ENCODE measurements around the gene NPHP4. TPM values are rescaled to one million over a fixed set of nuclear protein-coding genes. Genes with fewer than 3 reads are reported as not detected.

Gene NPHP4
- total RNA-seq, 1 experiment from 2014 or later, result 20.0 TPM

DNA sequence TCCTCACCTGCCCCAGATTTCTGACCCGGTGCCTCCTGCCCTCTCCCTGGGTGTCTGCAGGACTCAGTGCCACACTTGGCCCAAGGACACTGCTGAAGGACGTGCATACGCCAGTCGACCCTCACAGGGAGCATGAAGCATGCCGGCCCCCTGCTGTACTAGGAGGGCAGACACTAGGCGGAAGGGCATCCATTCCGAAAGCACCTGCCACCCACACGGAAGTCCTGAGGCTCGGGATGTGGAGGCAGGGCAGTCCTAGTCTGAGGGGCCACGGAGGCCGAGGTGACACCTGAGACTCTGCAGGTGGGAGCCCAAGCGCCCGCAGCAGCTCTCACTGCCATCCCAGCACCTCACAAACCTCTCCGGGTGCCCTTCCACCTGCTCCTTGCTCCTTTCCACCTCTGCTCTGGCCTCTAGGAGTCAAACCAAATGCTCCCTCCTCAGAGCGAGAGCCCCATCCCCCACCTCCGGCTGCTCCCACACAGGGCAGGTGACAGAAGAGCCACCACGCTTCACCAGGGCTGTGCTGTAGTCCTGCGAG is 2.4 kb downstream of the NPHP4 start:
- BruUV-seq (replicated peaks), result no TSS peak
- DNase-seq (ENCODE audit: low read depth, low spot score), result no peak
- intact Hi-C loops (cut with micrococcal nuclease), result no loop called here
- no peak overlapping the region for H3K27ac ChIP-seq (ENCODE audit: low read depth, low read length)
- no peaks in the 10 kb centered on the region for H3K27me3 ChIP-seq (ENCODE audit: insufficient read depth, low read length)
- no peak overlapping the region for H2AFZ ChIP-seq (ENCODE audit: low read depth, low read length, poor library complexity, severe bottlenecking)
- POLR2A ChIA-PET, result no interaction called here
- H3K4me2 ChIP-seq (ENCODE audit: low read length), result no peak overlapping the region
- TF ChIP-seq EGR1 (IDR thresholded peaks at IDR 0.05; ENCODE audit: low read depth) (no peak), EZH2phosphoT487 (IDR thresholded peaks at IDR 0.05; ENCODE audit: borderline replicate concordance) (no peak), YY1 (IDR thresholded peaks at IDR 0.05; ENCODE audit: extremely low read depth, insufficient replicate concordance, low read depth, low read length) (no peak), FOSL1 (IDR thresholded peaks at IDR 0.05; ENCODE audit: low read depth) (no peak), SRF (IDR thresholded peaks at IDR 0.05; ENCODE audit: low read depth) (no peak), ZFX (IDR thresholded peaks at IDR 0.05) (no peak), ZBTB33 (IDR thresholded peaks at IDR 0.05; ENCODE audit: extremely low read depth, insufficient replicate concordance, low read length) (no peak), EZH2 (IDR thresholded peaks at IDR 0.05) (no peak), SIN3A (IDR thresholded peaks at IDR 0.05; ENCODE audit: low read depth) (no peak), POLR2A (IDR thresholded peaks at IDR 0.05; ENCODE audit: borderline replicate concordance, extremely low read depth, insufficient read depth, insufficient read length) (no peak), TCF7L2 (IDR thresholded peaks at IDR 0.05; ENCODE audit: borderline replicate concordance, extremely low read depth, insufficient read depth, insufficient read length) (no peak), ELF1 (IDR thresholded peaks at IDR 0.05; ENCODE audit: borderline replicate concordance, low read depth) (no peak), CEBPB (IDR thresholded peaks at IDR 0.05; ENCODE audit: low read depth) (no peak), ZNF274 (IDR thresholded peaks at IDR 0.05; ENCODE audit: low read depth, low read length) (no peak)
- TF ChIP-seq, protein P1, sequence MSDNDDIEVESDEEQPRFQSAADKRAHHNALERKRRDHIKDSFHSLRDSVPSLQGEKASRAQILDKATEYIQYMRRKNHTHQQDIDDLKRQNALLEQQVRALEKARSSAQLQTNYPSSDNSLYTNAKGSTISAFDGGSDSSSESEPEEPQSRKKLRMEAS (IDR thresholded peaks at IDR 0.05), result no peak
- TF ChIP-seq, protein P2, sequence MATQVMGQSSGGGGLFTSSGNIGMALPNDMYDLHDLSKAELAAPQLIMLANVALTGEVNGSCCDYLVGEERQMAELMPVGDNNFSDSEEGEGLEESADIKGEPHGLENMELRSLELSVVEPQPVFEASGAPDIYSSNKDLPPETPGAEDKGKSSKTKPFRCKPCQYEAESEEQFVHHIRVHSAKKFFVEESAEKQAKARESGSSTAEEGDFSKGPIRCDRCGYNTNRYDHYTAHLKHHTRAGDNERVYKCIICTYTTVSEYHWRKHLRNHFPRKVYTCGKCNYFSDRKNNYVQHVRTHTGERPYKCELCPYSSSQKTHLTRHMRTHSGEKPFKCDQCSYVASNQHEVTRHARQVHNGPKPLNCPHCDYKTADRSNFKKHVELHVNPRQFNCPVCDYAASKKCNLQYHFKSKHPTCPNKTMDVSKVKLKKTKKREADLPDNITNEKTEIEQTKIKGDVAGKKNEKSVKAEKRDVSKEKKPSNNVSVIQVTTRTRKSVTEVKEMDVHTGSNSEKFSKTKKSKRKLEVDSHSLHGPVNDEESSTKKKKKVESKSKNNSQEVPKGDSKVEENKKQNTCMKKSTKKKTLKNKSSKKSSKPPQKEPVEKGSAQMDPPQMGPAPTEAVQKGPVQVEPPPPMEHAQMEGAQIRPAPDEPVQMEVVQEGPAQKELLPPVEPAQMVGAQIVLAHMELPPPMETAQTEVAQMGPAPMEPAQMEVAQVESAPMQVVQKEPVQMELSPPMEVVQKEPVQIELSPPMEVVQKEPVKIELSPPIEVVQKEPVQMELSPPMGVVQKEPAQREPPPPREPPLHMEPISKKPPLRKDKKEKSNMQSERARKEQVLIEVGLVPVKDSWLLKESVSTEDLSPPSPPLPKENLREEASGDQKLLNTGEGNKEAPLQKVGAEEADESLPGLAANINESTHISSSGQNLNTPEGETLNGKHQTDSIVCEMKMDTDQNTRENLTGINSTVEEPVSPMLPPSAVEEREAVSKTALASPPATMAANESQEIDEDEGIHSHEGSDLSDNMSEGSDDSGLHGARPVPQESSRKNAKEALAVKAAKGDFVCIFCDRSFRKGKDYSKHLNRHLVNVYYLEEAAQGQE (IDR thresholded peaks at IDR 0.05; ENCODE audit: low read depth), result no peak
- no peaks in the 10 kb centered on the region for H3K36me3 ChIP-seq (ENCODE audit: control insufficient read depth in 1 of 2, insufficient read depth in 2 of 2, low read length in 2 of 2)
- no peak for ATAC-seq
- RAD21 ChIA-PET (ENCODE audit: low non-redundant PET in 1 of 2, low total read pairs in 2 of 2, uncharacterized antibody in 2 of 2, unreplicated experiment in 2 of 2), result no interaction called here
- H4K20me1 ChIP-seq (ENCODE audit: insufficient read depth), result no peaks in the 10 kb centered on the region
- CTCF ChIA-PET, result no interaction called here
- H3K9me3 ChIP-seq (ENCODE audit: control insufficient read depth in 1 of 2, insufficient read depth in 1 of 2, low read depth in 1 of 2, low read length in 2 of 2), result no peaks in the 10 kb centered on the region
- H3K4me1 ChIP-seq (ENCODE audit: control insufficient read depth in 1 of 2, insufficient read depth in 2 of 2, low read length in 2 of 2), result peaks cover 17 to 21% of the 10 kb centered on the region in 2 experiments
- H3K79me2 ChIP-seq (ENCODE audit: insufficient read depth, low read length), result peaks cover 8% of the 10 kb centered on the region; the same call in 1 of the 2 replicates
- H3K4me3 ChIP-seq (replicated peaks in 1 of 2; ENCODE audit: low read depth in 1 of 2, low read length in 2 of 2), result no peak overlapping the region
- H3K9ac ChIP-seq (ENCODE audit: low read length), result no peak overlapping the region
- H3K9me2 ChIP-seq (ENCODE audit: insufficient read depth), result no peaks in the 10 kb centered on the region
